B cell (primary cell): ENCODE results near the gene PTPRU.

ENCODE experiments used
- CTCF ChIP-seq: fragments of 200-600 bp; IDR thresholded peaks from one replicate; pipeline ENCODE4 v1.8.0; 2022; ENCODE audit warnings: antibody characterized with exemption, mild to moderate bottlenecking
- EZH2 ChIP-seq: IDR thresholded peaks from 2 replicates; pipeline ENCODE4 v1.6.1; 2012; ENCODE audit warnings: borderline replicate concordance, low read depth, mild to moderate bottlenecking, moderate library complexity, low read length; ENCODE audit not compliant: insufficient read depth, poor library complexity, severe bottlenecking

- TF ChIP-seq CTCF, result no peak
- no peak for TF ChIP-seq EZH2
Observed at GRCh38 chr1:29342351-29342750, 106.0 kb downstream of the PTPRU start.
